ENCODE results near the gene ITIH2.
"Not testable (repeated sequence)": the region's sequence is repeated elsewhere in the genome, so short reads cannot be mapped to it uniquely, and the experiment has no call there.

ITIH2 gene, protein sequence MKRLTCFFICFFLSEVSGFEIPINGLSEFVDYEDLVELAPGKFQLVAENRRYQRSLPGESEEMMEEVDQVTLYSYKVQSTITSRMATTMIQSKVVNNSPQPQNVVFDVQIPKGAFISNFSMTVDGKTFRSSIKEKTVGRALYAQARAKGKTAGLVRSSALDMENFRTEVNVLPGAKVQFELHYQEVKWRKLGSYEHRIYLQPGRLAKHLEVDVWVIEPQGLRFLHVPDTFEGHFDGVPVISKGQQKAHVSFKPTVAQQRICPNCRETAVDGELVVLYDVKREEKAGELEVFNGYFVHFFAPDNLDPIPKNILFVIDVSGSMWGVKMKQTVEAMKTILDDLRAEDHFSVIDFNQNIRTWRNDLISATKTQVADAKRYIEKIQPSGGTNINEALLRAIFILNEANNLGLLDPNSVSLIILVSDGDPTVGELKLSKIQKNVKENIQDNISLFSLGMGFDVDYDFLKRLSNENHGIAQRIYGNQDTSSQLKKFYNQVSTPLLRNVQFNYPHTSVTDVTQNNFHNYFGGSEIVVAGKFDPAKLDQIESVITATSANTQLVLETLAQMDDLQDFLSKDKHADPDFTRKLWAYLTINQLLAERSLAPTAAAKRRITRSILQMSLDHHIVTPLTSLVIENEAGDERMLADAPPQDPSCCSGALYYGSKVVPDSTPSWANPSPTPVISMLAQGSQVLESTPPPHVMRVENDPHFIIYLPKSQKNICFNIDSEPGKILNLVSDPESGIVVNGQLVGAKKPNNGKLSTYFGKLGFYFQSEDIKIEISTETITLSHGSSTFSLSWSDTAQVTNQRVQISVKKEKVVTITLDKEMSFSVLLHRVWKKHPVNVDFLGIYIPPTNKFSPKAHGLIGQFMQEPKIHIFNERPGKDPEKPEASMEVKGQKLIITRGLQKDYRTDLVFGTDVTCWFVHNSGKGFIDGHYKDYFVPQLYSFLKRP

DNA sequence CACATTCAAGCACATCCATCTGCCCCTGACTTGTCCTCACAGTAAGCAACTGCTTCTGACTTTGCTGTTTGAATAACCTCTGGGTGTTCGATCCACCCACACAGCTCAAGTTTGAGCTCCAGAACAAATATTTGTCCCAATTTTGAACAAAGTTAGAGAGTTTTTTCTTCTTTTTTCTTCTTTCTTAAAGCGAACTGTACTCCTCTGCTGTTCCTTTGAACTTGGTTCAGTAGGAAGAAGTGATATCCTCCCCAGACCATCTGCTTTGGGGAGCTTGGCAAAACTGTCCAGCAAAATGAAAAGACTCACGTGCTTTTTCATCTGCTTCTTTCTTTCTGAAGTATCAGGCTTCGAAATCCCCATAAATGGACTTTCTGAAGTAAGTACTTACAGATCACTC lies at the start of gene ITIH2:
Gene ITIH2, plus strand, starts transcription at position 177 of the 400 bp plus-strand sequence. Its CDS starts 119 bp downstream, at position 296.
- TF ChIP-seq CTCF (IDR thresholded peaks at IDR 0.05; ENCODE audit: control insufficient read depth, extremely low read depth, insufficient read depth) = no peak
- H3K4me3 ChIP-seq (ENCODE audit: low read depth, low read length) = no peak within 1 kb of the TSS
- DNase-seq (ENCODE audit: low read depth) = no peak

GRCh38 chr10:7657079-7657478 lies 46.0 kb upstream of the ITIH2 start:
- not testable (repeated sequence) for DNase-seq (ENCODE audit: low read depth); H3K4me3 ChIP-seq (ENCODE audit: low read depth, low read length)

- H3K4me3 ChIP-seq (ENCODE audit: low read depth, low read length) = no peak overlapping the region
- TF ChIP-seq CTCF (IDR thresholded peaks at IDR 0.05; ENCODE audit: control insufficient read depth, extremely low read depth, insufficient read depth) = no peak
Measured at GRCh38 chr10:7657552-7657951, 45.6 kb upstream of the ITIH2 start.

GRCh38 chr10:7659560-7659959 lies 43.6 kb upstream of the ITIH2 start:
- no peak overlapping the region for H3K4me3 ChIP-seq (ENCODE audit: low read depth, low read length)
- DNase-seq (ENCODE audit: low read depth) = no peak
- TF ChIP-seq CTCF (IDR thresholded peaks at IDR 0.05; ENCODE audit: control insufficient read depth, extremely low read depth, insufficient read depth) = no peak

More at GRCh38 chr10:7657552-7657951, 45.6 kb upstream of the ITIH2 start:
- DNase-seq (ENCODE audit: low read depth) = no peak

DNA sequence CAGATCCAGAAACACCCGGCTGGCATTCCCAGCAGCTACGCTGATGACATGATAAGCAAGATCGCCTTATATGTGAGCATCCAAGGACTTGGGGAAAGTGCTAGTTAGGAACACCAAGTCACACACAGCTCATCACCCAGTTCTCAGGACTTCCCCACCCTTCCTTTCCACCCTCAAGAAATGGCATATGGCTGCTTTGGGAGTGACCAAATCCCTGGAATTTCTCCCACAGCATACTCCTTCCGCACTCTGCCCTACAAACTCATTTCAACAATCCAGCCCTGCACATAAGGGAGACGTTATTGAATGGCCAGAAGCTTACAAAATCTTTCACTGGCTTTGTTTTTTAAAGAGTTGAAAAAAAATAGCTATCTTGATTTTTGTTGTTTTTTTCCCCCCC lies 40.6 kb upstream of the ITIH2 start:
- no peak for TF ChIP-seq CTCF (IDR thresholded peaks at IDR 0.05; ENCODE audit: control insufficient read depth, extremely low read depth, insufficient read depth)
- DNase-seq (ENCODE audit: low read depth) = no peak
- no peak overlapping the region for H3K4me3 ChIP-seq (ENCODE audit: low read depth, low read length)

DNA sequence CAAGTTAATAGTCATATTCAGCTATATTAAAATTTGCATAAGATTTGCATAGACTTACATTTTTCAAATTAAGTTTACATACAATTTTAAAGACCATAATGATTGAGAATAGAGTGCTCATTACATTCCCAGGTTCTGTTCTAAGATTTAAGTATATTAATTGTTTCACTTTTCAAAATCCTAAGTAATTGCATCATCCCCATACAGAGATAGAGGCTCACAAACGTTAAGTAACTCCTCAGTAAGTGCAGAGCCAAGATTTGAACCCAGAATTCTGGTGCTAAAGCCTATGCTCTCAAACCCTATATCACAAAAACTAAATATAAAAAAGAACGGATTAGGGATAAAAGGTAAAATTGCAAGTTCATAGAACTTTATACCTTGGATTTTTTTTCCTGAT lies 38.4 kb upstream of the ITIH2 start:
- no peak overlapping the region for H3K4me3 ChIP-seq (ENCODE audit: low read depth, low read length)
- no peak for TF ChIP-seq CTCF (IDR thresholded peaks at IDR 0.05; ENCODE audit: control insufficient read depth, extremely low read depth, insufficient read depth)
- no peak for DNase-seq (ENCODE audit: low read depth)

GRCh38 chr10:7665767-7666166 lies 37.3 kb upstream of the ITIH2 start:
- TF ChIP-seq CTCF (IDR thresholded peaks at IDR 0.05; ENCODE audit: control insufficient read depth, extremely low read depth, insufficient read depth) = no peak
- no peak for DNase-seq (ENCODE audit: low read depth)
- H3K4me3 ChIP-seq (ENCODE audit: low read depth, low read length) = no peak overlapping the region

All from LNCaP clone FGC (cell line).